B cell (primary cell): ENCODE results near the gene TWNK. TPM values are rescaled to one million over a fixed set of nuclear protein-coding genes. Genes with fewer than 3 reads are reported as not detected.

Source experiments
- ATAC-seq: fragments of 200-7000 bp; cut with Tn5 transposase; one replicate; pipeline ENCODE4 v1.10.0; 2021; ENCODE audit warnings: low read depth, mild to moderate bottlenecking, moderate number of reproducible peaks, moderate library complexity
- CTCF ChIA-PET: fragments of 350-600 bp; sonication (Branson Sonifier 250); formaldehyde crosslinking; loops from one replicate; lab custom pipeline; 2021; ENCODE audit warnings: antibody characterized with exemption, inconsistent platforms; lab: Charles Lee
- POLR2A ChIA-PET: fragments of 350-600 bp; sonication (Branson Sonifier 250); formaldehyde crosslinking; loops from one replicate; lab custom pipeline; 2021; ENCODE audit warnings: antibody characterized with exemption; lab: Charles Lee
- DNase-seq: peaks from one replicate; pipeline ENCODE4 v3.0.0; 2013
- H2AFZ ChIP-seq: 2 replicates; pipeline ENCODE4 v1.6.1; 2012; ENCODE audit warnings: mild to moderate bottlenecking, low read depth, low read length; ENCODE audit not compliant: insufficient read depth, poor library complexity, severe bottlenecking
- H3K27ac ChIP-seq, 2 donors: 1 replicate in 1 of 2; 2 replicates in 1 of 2; pipeline ENCODE4 v1.5.1; 2012 to 2013; ENCODE audit warnings: low read length in 2 of 2, mild to moderate bottlenecking in 2 of 2, moderate library complexity in 1 of 2
- H3K27me3 ChIP-seq, 4 experiments: fragments of 200-600 bp in 1 of 4; sonication (generic) in 1 of 4; replicated peaks in 1 of 4; 1 replicate in 2 of 4; 2 replicates in 2 of 4; pipeline versions ENCODE4 v1.6.1 to v1.7.0; 2013 to 2016; ENCODE audit warnings: low read length in 3 of 4, mild to moderate bottlenecking in 2 of 4, mixed read lengths in 1 of 4, moderate library complexity in 1 of 4; ENCODE audit not compliant: insufficient read depth in 4 of 4, control insufficient read depth in 3 of 4; ENCODE audit errors: control extremely low read depth in 1 of 4
- H3K36me3 ChIP-seq, 2 experiments: replicated peaks in 1 of 2; 1 replicate in 1 of 2; 2 replicates in 1 of 2; pipeline versions ENCODE4 v1.6.1 to v1.7.1; 2013; ENCODE audit warnings: low read length in 1 of 2; ENCODE audit not compliant: insufficient read depth in 2 of 2, control insufficient read depth in 1 of 2; ENCODE audit errors: control extremely low read depth in 1 of 2, extremely low read depth in 1 of 2
- H3K4me1 ChIP-seq, 2 donors: fragments of 200-600 bp in 1 of 2; sonication (generic) in 1 of 2; 1 replicate in 1 of 2; 2 replicates in 1 of 2; pipeline versions ENCODE4 v1.5.1 to v1.6.1; 2013 to 2017; ENCODE audit warnings: low read length in 2 of 2; ENCODE audit not compliant: control insufficient read depth in 2 of 2, insufficient read depth in 2 of 2
- H3K4me2 ChIP-seq: replicated peaks from 2 replicates; pipeline ENCODE3; 2012; ENCODE audit warnings: mild to moderate bottlenecking, low read depth, low read length; ENCODE audit not compliant: poor library complexity, severe bottlenecking
- H3K4me3 ChIP-seq, 5 experiments: fragments of 200-600 bp in 1 of 5; sonication (generic) in 1 of 5; 1 replicate in 3 of 5; 2 replicates in 2 of 5; pipeline versions ENCODE4 v1.5.1 to v1.7.0; 2011 to 2016; ENCODE audit warnings: low read length in 4 of 5, mild to moderate bottlenecking in 4 of 5, low read depth in 2 of 5, control low read depth in 1 of 5, moderate library complexity in 1 of 5; ENCODE audit not compliant: insufficient read depth in 1 of 5; ENCODE audit errors: control extremely low read depth in 1 of 5, extremely low read depth in 1 of 5
- H3K79me2 ChIP-seq: fragments of 200-600 bp; sonication (generic); one replicate; pipeline ENCODE4 v1.6.0; 2016; ENCODE audit warnings: low read length; ENCODE audit not compliant: control insufficient read depth, insufficient read depth
- H3K9ac ChIP-seq: fragments of 200-600 bp; sonication (generic); 2 replicates; pipeline ENCODE4 v1.6.1; 2017; ENCODE audit warnings: mild to moderate bottlenecking, low read length, moderate library complexity
- H3K9me3 ChIP-seq, 3 donors: one replicate each; pipeline versions ENCODE4 v1.6.1 to v1.7.1; 2013; ENCODE audit warnings: low read length in 2 of 3; ENCODE audit not compliant: control insufficient read depth in 2 of 3, insufficient read depth in 1 of 3; ENCODE audit errors: control extremely low read depth in 1 of 3
- H4K20me1 ChIP-seq: 2 replicates; pipeline ENCODE4 v1.6.0; 2012; ENCODE audit warnings: mild to moderate bottlenecking, low read length; ENCODE audit not compliant: insufficient read depth, control insufficient read depth, poor library complexity, severe bottlenecking
- H3K27ac Mint-ChIP-seq: one replicate; pipeline ENCODE4 v1.8.0; 2021; ENCODE audit warnings: mixed read lengths
- H3K27me3 Mint-ChIP-seq: one replicate; pipeline ENCODE4 v1.8.0; 2021; ENCODE audit warnings: mixed read lengths
- H3K4me1 Mint-ChIP-seq: one replicate; pipeline ENCODE4 v1.8.0; 2021; ENCODE audit warnings: mixed read lengths
- H3K4me3 Mint-ChIP-seq: one replicate; pipeline ENCODE4 v1.8.0; 2021; ENCODE audit warnings: mixed read lengths
- H3K9me3 Mint-ChIP-seq: one replicate; pipeline ENCODE4 v1.8.0; 2022; ENCODE audit warnings: mixed read lengths; ENCODE audit not compliant: insufficient read depth
- EZH2 ChIP-seq: IDR thresholded peaks from 2 replicates; pipeline ENCODE4 v1.6.1; 2012; ENCODE audit warnings: borderline replicate concordance, low read depth, mild to moderate bottlenecking, moderate library complexity, low read length; ENCODE audit not compliant: insufficient read depth, poor library complexity, severe bottlenecking
- WGBS: methylation state at CpG from one replicate; pipeline ENCODE4 v1.1.5; 2013; ENCODE audit warnings: missing lambda C conversion rate; ENCODE audit not compliant: insufficient coverage; 5-methylcytosine and 5-hydroxymethylcytosine counted together
- intact Hi-C: fragments of 100-400 bp; cut with micrococcal nuclease; formaldehyde crosslinking; loops from one replicate; pipeline ENCODE4 v1.10.0; 2022
- polyA plus RNA-seq: library from polyadenylated mRNA; depleted of rRNA; stranded (reverse); fragments of >200 nt; gene quantifications from 2 replicates; pipeline ENCODE4 v1.2.3, GENCODE V29; 2012
- total RNA-seq, 2 donors: library from RNA; stranded (reverse); fragments of 120-200 nt in 1 of 2; gene quantifications; 1 replicate in 1 of 2; 2 replicates in 1 of 2; pipeline versions ENCODE4 v1.2.3 to v1.2.4, GENCODE V29; 2013 to 2022
- TF ChIP-seq, protein P1 (sequence below): fragments of 200-600 bp; IDR thresholded peaks from one replicate; pipeline ENCODE4 v1.8.0; 2022; ENCODE audit warnings: antibody characterized with exemption, mild to moderate bottlenecking

Gene TWNK
- total and polyA plus RNA-seq, 2 donors (not counting 1 experiment from before 2014, with no cell fraction given), result 7.2 to 11.8 TPM

DNA sequence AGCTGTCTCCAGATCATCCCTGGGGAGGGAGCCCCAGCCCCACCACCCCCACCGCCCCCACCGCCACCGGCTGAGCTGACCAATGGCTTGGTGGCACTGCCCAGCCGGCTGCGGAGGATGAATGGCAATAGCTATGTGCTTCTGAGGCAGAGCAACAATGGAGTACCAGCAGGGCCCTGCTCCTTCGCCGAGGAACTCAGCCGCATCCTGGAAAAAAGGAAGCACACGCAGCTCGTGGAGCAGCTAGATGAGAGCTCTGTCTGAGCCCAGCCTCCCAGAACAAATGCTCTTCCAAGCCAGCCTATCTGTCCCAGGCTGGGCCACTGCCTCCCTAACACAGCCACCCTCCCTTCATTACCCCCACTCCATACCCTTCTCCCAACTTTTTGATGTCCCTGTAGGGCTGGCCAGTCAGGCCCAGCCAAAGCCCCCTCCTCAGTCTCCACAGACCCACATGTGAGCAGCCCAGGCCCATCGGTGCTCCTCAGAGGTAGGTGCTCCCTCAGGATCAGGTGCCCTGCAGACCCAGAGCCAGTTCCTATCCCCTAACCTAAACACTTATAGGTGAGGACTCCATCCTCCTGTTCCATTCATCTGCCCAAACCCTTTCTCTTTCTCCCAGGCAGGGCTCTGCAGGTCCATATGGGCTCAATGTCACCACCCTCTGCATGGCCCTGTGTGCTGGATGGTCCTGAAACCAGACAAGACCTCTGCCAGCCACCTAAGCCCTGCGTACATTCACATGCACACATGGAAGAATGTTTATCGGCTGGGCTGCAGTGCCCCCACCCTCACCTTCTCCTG is 3.3 kb upstream of the TWNK start:
- ChIA-PET CTCF (interaction anchor here (1.1 kb wide), 1 partner anchor 19 kb away, joined by 3 read pairs; no protein-coding TSS in a partner anchor), POLR2A (no interaction called here)
- H3K27me3 ChIP-seq, result no peaks in the 10 kb centered on the region
- peaks cover 32% of the 10 kb centered on the region for H3K79me2 ChIP-seq
- H3K9me3 ChIP-seq, result no peaks in the 10 kb centered on the region
- H3K9ac ChIP-seq, result no peak overlapping the region
- no peaks in the 10 kb centered on the region for H3K27me3 Mint-ChIP-seq
- peaks cover 0 to 27% of the 10 kb centered on the region in 2 experiments for H3K36me3 ChIP-seq
- no peak overlapping the region for H3K4me3 Mint-ChIP-seq
- H3K27ac ChIP-seq, result no peak overlapping the region
- peaks cover 18 to 24% of the 10 kb centered on the region in 2 donors for H3K4me1 ChIP-seq
- 95% methylated on average over 10 of the region's 13 CpGs for whole genome bisulfite sequencing
- intact Hi-C loops, result no loop called here
- DNase-seq (no peak), ATAC-seq (no peak)
- H4K20me1 ChIP-seq, result peaks cover 12% of the 10 kb centered on the region
- no peaks in the 10 kb centered on the region for H3K9me3 Mint-ChIP-seq
- peaks cover 31% of the 10 kb centered on the region for H3K4me1 Mint-ChIP-seq
- no peak overlapping the region for H3K4me2 ChIP-seq
- H3K27ac Mint-ChIP-seq, result no peak overlapping the region
- no peak overlapping the region for H3K4me3 ChIP-seq
- TF ChIP-seq, protein P1, sequence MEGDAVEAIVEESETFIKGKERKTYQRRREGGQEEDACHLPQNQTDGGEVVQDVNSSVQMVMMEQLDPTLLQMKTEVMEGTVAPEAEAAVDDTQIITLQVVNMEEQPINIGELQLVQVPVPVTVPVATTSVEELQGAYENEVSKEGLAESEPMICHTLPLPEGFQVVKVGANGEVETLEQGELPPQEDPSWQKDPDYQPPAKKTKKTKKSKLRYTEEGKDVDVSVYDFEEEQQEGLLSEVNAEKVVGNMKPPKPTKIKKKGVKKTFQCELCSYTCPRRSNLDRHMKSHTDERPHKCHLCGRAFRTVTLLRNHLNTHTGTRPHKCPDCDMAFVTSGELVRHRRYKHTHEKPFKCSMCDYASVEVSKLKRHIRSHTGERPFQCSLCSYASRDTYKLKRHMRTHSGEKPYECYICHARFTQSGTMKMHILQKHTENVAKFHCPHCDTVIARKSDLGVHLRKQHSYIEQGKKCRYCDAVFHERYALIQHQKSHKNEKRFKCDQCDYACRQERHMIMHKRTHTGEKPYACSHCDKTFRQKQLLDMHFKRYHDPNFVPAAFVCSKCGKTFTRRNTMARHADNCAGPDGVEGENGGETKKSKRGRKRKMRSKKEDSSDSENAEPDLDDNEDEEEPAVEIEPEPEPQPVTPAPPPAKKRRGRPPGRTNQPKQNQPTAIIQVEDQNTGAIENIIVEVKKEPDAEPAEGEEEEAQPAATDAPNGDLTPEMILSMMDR, result no peak
- no peak for TF ChIP-seq EZH2
- H2AFZ ChIP-seq, result no peak overlapping the region

DNA sequence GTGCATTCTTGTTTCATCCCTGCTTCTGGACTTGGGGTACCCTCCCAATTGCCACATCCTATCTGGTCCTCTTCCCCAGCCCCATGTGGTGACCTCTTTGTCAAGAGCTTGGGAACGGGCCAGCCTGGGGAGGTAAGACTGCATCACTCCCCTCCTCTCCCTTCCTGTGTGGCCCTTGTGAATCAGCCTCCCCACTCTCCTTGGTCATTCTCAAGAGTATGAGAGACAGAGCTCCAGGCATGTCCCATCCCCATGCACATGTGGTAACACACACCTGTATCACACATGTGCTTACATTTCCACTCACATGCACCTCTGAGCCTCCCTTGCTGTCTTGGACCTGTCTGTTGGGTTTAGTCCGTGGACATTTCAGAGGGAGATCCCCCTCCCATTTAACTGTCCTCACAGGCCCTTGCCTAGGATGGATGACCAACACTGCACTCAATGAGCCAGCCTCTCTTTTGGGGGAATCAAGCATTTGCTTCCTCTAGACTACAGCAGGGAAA is 2.6 kb upstream of the TWNK start:
- H4K20me1 ChIP-seq, result peaks cover 19% of the 10 kb centered on the region
- 96% methylated on average over 2 of the region's 2 CpGs for WGBS
- peaks cover 31% of the 10 kb centered on the region for H3K4me1 Mint-ChIP-seq
- no peak overlapping the region for H3K4me3 Mint-ChIP-seq
- no peaks in the 10 kb centered on the region for H3K9me3 Mint-ChIP-seq
- H3K27me3 Mint-ChIP-seq, result no peaks in the 10 kb centered on the region
- no peaks in the 10 kb centered on the region for H3K27me3 ChIP-seq
- no peak overlapping the region for H3K4me2 ChIP-seq
- H3K9me3 ChIP-seq, result no peaks in the 10 kb centered on the region
- H3K4me3 ChIP-seq, result no peak overlapping the region
- intact Hi-C loops, result no loop called here
- CTCF ChIA-PET, result interaction anchor here (1.0 to 5.1 kb wide), 3 partner anchors 13 to 30 kb away, joined by 3 to 49 read pairs (median 3); no protein-coding TSS in a partner anchor
- no peak for TF ChIP-seq EZH2
- H3K27ac Mint-ChIP-seq, result no peak overlapping the region
- no peak overlapping the region for H3K9ac ChIP-seq
- DNase-seq (no peak), ATAC-seq (no peak)
- POLR2A ChIA-PET, result no interaction called here
- H3K27ac ChIP-seq, result no peak overlapping the region
- peaks cover 38% of the 10 kb centered on the region for H3K79me2 ChIP-seq
- H2AFZ ChIP-seq, result no peak overlapping the region
- H3K4me1 ChIP-seq, result peaks cover 18 to 28% of the 10 kb centered on the region in 2 donors
- peaks cover 0 to 32% of the 10 kb centered on the region in 2 experiments for H3K36me3 ChIP-seq
